Endothelial cell of umbilical vein (primary cell): Measurements from ENCODE around the gene SMG1. TPM values are rescaled to one million over a fixed set of nuclear protein-coding genes. Genes with fewer than 3 reads are reported as not detected.
A peak's percentile ranks its signal among the peaks of the same experiment; 100 is the strongest.

Experiments
- BruUV-seq: library from RNA; stranded (reverse); fragments of 400-500 nt; replicated peaks from 2 replicates; lab custom pipeline; 2021; lab: Mats Ljungman, UMichigan
- CTCF ChIA-PET: fragments of 300-600, 350-600 bp; sonication (Branson Sonifier 250); formaldehyde crosslinking; loops from one replicate; lab custom pipeline; 2021; ENCODE audit warnings: antibody characterized with exemption, inconsistent platforms; lab: Charles Lee
- POLR2A ChIA-PET: fragments of 300-600, 350-600 bp; sonication (Branson Sonifier 250); formaldehyde crosslinking; loops from one replicate; lab custom pipeline; 2021; ENCODE audit warnings: antibody characterized with exemption, inconsistent platforms; lab: Charles Lee
- DNase-seq: peaks from one replicate; pipeline ENCODE4 v3.0.0-alpha.2; 2011; ENCODE audit warnings: low read depth, low spot score
- FAIRE-seq: peaks from 2 replicates; lab custom pipeline; 2011; peaks lifted over from hg19 to GRCh38; lab: Jason Lieb, UNC
- H2AFZ ChIP-seq: 2 replicates; pipeline ENCODE4 v1.6.0; 2012; ENCODE audit warnings: low read depth, low read length, control low read depth, inconsistent platforms
- H3K27ac ChIP-seq: 2 replicates; pipeline ENCODE4 v1.5.1; 2011; ENCODE audit warnings: low read depth, mild to moderate bottlenecking, control low read depth, low read length, moderate library complexity; ENCODE audit not compliant: insufficient read depth
- H3K27me3 ChIP-seq, 2 experiments: 2 replicates each; pipeline versions ENCODE4 v1.6.0 to v1.6.1; 2011; ENCODE audit warnings: low read length in 2 of 2, mixed read lengths in 1 of 2; ENCODE audit not compliant: control insufficient read depth in 2 of 2, insufficient read depth in 2 of 2
- H3K36me3 ChIP-seq, 2 experiments: 2 replicates in 1 of 2; 3 replicates in 1 of 2; pipeline ENCODE4 v1.5.1; 2011; ENCODE audit warnings: low read length in 2 of 2, mild to moderate bottlenecking in 1 of 2, moderate library complexity in 1 of 2; ENCODE audit not compliant: control insufficient read depth in 2 of 2, insufficient read depth in 2 of 2; ENCODE audit errors: extremely low read depth in 1 of 2
- H3K4me1 ChIP-seq: 3 replicates; pipeline ENCODE4 v1.5.1; 2011; ENCODE audit warnings: mild to moderate bottlenecking, low read length; ENCODE audit not compliant: control insufficient read depth, insufficient read depth; ENCODE audit errors: extremely low read depth
- H3K4me2 ChIP-seq: 2 replicates; pipeline ENCODE4 v1.6.1; 2011; ENCODE audit warnings: low read length, control low read depth, mixed read lengths; ENCODE audit not compliant: insufficient read depth
- H3K4me3 ChIP-seq, 3 experiments: fragments of 200-600 bp in 1 of 3; sonication (generic), shearing (Covaris generic) in 1 of 3; replicated peaks in 1 of 3; 2 replicates each; pipeline ENCODE4 v1.5.1; 2011 to 2016; ENCODE audit warnings: control low read depth in 3 of 3, low read length in 3 of 3, mild to moderate bottlenecking in 2 of 3, inconsistent platforms in 1 of 3, low read depth in 1 of 3, moderate library complexity in 1 of 3; ENCODE audit not compliant: insufficient read depth in 1 of 3
- H3K79me2 ChIP-seq: 2 replicates; pipeline ENCODE4 v1.6.0; 2012; ENCODE audit warnings: low read length, inconsistent platforms; ENCODE audit not compliant: control insufficient read depth, insufficient read depth
- H3K9ac ChIP-seq: replicated peaks from 2 replicates; pipeline ENCODE3; 2011; ENCODE audit warnings: low read length, control low read depth; ENCODE audit not compliant: insufficient read depth; ENCODE audit errors: extremely low read depth
- H3K9me1 ChIP-seq: replicated peaks from 3 replicates; pipeline ENCODE4 v1.6.0; 2011; ENCODE audit warnings: mild to moderate bottlenecking, low read length; ENCODE audit not compliant: control insufficient read depth, insufficient read depth; ENCODE audit errors: extremely low read depth
- H3K9me3 ChIP-seq: replicated peaks from 2 replicates; pipeline ENCODE4 v1.5.1; 2012; ENCODE audit warnings: low read length, inconsistent platforms; ENCODE audit not compliant: control insufficient read depth, insufficient read depth
- H4K20me1 ChIP-seq: replicated peaks from 2 replicates; pipeline ENCODE3; 2011; ENCODE audit warnings: mild to moderate bottlenecking, low read length; ENCODE audit not compliant: control insufficient read depth, insufficient read depth; ENCODE audit errors: extremely low read depth
- FOS ChIP-seq: IDR thresholded peaks from 2 replicates; pipeline ENCODE4 v1.6.1; 2011; ENCODE audit warnings: mild to moderate bottlenecking, low read length, moderate library complexity, borderline replicate concordance; ENCODE audit not compliant: insufficient read depth
- dilution Hi-C: fragments of 300-500 bp; cut with MboI; formaldehyde crosslinking; loops from one replicate; pipeline ENCODE4 v1.15.0; 2019; ENCODE audit warnings: low sequenced_read_pairs; ENCODE audit not compliant: extremely low pct_ligation_motif_present
- intact Hi-C: fragments of 100-400 bp; cut with micrococcal nuclease; formaldehyde crosslinking; loops from one replicate; pipeline ENCODE4 v1.10.0; 2022
- polyA plus RNA-seq, 4 experiments: library from polyadenylated mRNA; depleted of rRNA in 3 of 4; stranded (reverse) in 3 of 4; unstranded in 1 of 4; fragments of >200 nt; gene quantifications; 2 replicates each; pipeline versions ENCODE4 v1.2.1 to v1.2.3, GENCODE V29; 2011 to 2012; ENCODE audit warnings: missing spikeins in 1 of 4
- total RNA-seq: library from RNA; stranded (reverse); gene quantifications from 2 replicates; pipeline ENCODE4 v1.2.3, GENCODE V29; 2021
- TF ChIP-seq, protein P1 (sequence below), 2 donors: IDR thresholded peaks; 1 replicate in 1 of 2; 2 replicates in 1 of 2; pipeline ENCODE4 v1.5.1; 2011; ENCODE audit warnings: low read length in 2 of 2, mild to moderate bottlenecking in 2 of 2, moderate library complexity in 2 of 2, control low read depth in 1 of 2, inconsistent platforms in 1 of 2, low read depth in 1 of 2; ENCODE audit not compliant: insufficient read depth in 1 of 2; ENCODE audit errors: extremely low read depth in 1 of 2

SMG1 gene
- total and polyA plus RNA-seq, 2 donors (not counting 3 experiments of a cell fraction or from before 2014, with no cell fraction given) = 14.0 to 90.8 TPM

DNA sequence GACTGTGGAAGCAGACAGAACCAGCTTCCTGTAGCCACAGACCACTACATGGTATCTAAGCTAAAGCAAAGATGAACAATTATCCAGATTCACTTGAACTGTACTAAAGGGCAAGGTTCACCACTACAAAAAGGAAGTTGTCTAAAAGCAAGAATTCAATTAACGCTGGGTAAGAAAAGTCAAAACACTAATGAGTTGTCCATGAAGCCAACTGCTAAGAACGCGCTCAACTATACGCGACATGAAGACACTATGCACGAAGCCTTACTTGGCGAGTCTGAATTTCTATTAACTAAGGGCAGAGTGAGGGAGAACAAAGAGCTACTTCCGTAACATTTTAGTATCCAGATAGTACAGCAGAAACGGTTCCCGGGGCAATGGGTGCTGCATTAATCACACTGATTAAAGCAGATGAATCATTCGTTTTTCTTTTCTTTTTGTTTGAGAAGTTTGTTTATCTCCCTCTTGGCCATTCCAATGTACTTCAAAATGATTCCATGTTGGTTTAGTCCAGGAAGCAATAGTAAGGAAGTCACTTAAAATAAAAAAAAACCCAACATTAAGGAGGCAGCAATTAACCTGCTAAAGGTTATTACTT is 133.3 kb downstream of the SMG1 start:
- peak overlapping the region; percentile 10 for H3K27ac ChIP-seq
- no peak overlapping the region for H2AFZ ChIP-seq
- no peaks in the 10 kb centered on the region for H3K9me1 ChIP-seq
- no peaks in the 10 kb centered on the region for H3K9me3 ChIP-seq
- BruUV-seq = no TSS peak
- DNase-seq (peak; percentile 50), FAIRE-seq (no peak)
- ChIA-PET CTCF (interaction anchor here (0.8 to 7.2 kb wide), 2 partner anchors 9 to 133 kb away, joined by 3 to 80 read pairs; partner anchors contain the start of genes ARL6IP1 and SMG1), POLR2A (interaction anchor here (0.7 to 6.3 kb wide), 2 partner anchors 7 to 807 kb away, joined by 6 to 81 read pairs; partner anchors contain the start of gene ARL6IP1)
- no peak overlapping the region for H3K4me2 ChIP-seq
- intact Hi-C loops (no loop called here), dilution Hi-C loops (loop anchor here (25.0 kb wide), 1 partner anchor 319 kb away; the partner anchor contains the start of gene ITPRIPL2)
- peaks cover 52% of the 10 kb centered on the region for H3K79me2 ChIP-seq
- H4K20me1 ChIP-seq = no peaks in the 10 kb centered on the region
- peaks cover 9 to 15% of the 10 kb centered on the region in 2 experiments for H3K36me3 ChIP-seq
- H3K4me1 ChIP-seq = peaks cover 35% of the 10 kb centered on the region
- no peak overlapping the region for H3K9ac ChIP-seq
- TF ChIP-seq, protein P1, sequence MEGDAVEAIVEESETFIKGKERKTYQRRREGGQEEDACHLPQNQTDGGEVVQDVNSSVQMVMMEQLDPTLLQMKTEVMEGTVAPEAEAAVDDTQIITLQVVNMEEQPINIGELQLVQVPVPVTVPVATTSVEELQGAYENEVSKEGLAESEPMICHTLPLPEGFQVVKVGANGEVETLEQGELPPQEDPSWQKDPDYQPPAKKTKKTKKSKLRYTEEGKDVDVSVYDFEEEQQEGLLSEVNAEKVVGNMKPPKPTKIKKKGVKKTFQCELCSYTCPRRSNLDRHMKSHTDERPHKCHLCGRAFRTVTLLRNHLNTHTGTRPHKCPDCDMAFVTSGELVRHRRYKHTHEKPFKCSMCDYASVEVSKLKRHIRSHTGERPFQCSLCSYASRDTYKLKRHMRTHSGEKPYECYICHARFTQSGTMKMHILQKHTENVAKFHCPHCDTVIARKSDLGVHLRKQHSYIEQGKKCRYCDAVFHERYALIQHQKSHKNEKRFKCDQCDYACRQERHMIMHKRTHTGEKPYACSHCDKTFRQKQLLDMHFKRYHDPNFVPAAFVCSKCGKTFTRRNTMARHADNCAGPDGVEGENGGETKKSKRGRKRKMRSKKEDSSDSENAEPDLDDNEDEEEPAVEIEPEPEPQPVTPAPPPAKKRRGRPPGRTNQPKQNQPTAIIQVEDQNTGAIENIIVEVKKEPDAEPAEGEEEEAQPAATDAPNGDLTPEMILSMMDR (IDR thresholded peaks at IDR 0.05; ENCODE audit: extremely low read depth in 1 of 2, insufficient read depth in 1 of 2, low read depth in 1 of 2, low read length in 2 of 2) = no peak
- TF ChIP-seq FOS = peak; percentile 40
- no peaks in the 10 kb centered on the region for H3K27me3 ChIP-seq
- no peak overlapping the region for H3K4me3 ChIP-seq
